Stimulated activated naive CD8-positive, alpha-beta T cell treated with anti-CD3 and anti-CD28 coated beads, Interleukin-15, amount 100 ng/mL, for 72 hours (primary cell): ENCODE data around the gene TRDN.

Experiments
- ATAC-seq: fragments of 150-1000 bp; cut with Tn5 transposase; 2 replicates; pipeline ENCODE4 v1.10.0; 2021; ENCODE audit warnings: mild to moderate bottlenecking, moderate library complexity
- DNase-seq, 2 donors: peaks; one replicate each; pipeline ENCODE4 v3.0.0; 2021 to 2022
- H3K27ac Mint-ChIP-seq, 2 donors: one replicate each; pipeline ENCODE4 v1.8.0; 2022; ENCODE audit warnings: mild to moderate bottlenecking in 2 of 2, mixed read lengths in 2 of 2, moderate library complexity in 2 of 2
- H3K27me3 Mint-ChIP-seq: one replicate; pipeline ENCODE4 v1.8.0; 2022; ENCODE audit warnings: mixed read lengths
- H3K4me1 Mint-ChIP-seq: one replicate; pipeline ENCODE4 v1.8.0; 2022; ENCODE audit warnings: mild to moderate bottlenecking, mixed read lengths
- H3K4me3 Mint-ChIP-seq, 2 donors: one replicate each; pipeline ENCODE4 v1.8.0; 2022; ENCODE audit warnings: mild to moderate bottlenecking in 2 of 2, mixed read lengths in 2 of 2, moderate library complexity in 1 of 2
- H3K9me3 Mint-ChIP-seq, 2 donors: one replicate each; pipeline ENCODE4 v1.8.0; 2022; ENCODE audit warnings: mixed read lengths in 2 of 2

The TRDN gene, protein sequence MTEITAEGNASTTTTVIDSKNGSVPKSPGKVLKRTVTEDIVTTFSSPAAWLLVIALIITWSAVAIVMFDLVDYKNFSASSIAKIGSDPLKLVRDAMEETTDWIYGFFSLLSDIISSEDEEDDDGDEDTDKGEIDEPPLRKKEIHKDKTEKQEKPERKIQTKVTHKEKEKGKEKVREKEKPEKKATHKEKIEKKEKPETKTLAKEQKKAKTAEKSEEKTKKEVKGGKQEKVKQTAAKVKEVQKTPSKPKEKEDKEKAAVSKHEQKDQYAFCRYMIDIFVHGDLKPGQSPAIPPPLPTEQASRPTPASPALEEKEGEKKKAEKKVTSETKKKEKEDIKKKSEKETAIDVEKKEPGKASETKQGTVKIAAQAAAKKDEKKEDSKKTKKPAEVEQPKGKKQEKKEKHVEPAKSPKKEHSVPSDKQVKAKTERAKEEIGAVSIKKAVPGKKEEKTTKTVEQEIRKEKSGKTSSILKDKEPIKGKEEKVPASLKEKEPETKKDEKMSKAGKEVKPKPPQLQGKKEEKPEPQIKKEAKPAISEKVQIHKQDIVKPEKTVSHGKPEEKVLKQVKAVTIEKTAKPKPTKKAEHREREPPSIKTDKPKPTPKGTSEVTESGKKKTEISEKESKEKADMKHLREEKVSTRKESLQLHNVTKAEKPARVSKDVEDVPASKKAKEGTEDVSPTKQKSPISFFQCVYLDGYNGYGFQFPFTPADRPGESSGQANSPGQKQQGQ

GRCh38 chr6:123636782-123637181 is at the start of gene TRDN:
TSS of gene TRDN (minus strand) at chr6:123636950. CDS start at chr6:123636775, 175 bp downstream.
- DNase-seq: no peak
- Mint-ChIP-seq H3K27ac (no peak within 1 kb of the TSS), H3K4me1 (no peaks in the 10 kb centered on the region), H3K4me3 (no peak within 1 kb of the TSS), H3K9me3 (no peaks in the 10 kb centered on the region), H3K27me3 (no peaks in the 10 kb centered on the region)
- ATAC-seq: no peak

GRCh38 chr6:123681957-123682462 is 45.3 kb upstream of the TRDN start:
- DNase-seq (no peak), ATAC-seq (no peak)
- Mint-ChIP-seq H3K27ac (no peak overlapping the region), H3K27me3 (no peaks in the 10 kb centered on the region), H3K9me3 (no peaks in the 10 kb centered on the region), H3K4me1 (no peaks in the 10 kb centered on the region), H3K4me3 (no peak overlapping the region)

DNA sequence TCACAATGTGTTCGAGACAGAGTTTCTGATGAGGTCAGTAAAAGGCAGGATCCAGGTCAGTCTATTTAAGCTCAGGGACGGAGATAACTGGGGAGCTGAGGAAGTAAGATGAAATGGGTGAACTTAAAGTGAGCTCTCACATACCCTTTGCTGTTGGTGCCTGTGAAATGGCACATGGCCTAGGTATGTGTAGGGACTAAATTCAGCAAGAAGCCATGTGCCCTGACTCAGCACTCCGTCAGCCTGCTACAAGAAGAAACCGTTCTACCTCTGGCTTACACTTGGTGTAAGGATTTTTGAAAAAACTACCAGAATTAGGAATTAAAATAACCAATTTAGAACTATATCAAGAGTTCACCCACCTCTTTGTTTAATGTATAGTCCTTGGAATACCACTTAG is 41.1 kb upstream of the TRDN start:
- Mint-ChIP-seq H3K27ac (no peak overlapping the region), H3K9me3 (peaks cover 8 to 14% of the 10 kb centered on the region in 2 donors), H3K4me1 (no peaks in the 10 kb centered on the region), H3K27me3 (no peaks in the 10 kb centered on the region), H3K4me3 (no peak overlapping the region)
- no peak for ATAC-seq
- DNase-seq: no peak

- H3K27ac Mint-ChIP-seq: no peak overlapping the region
- peaks cover 8 to 14% of the 10 kb centered on the region in 2 donors for H3K9me3 Mint-ChIP-seq
- H3K4me1 Mint-ChIP-seq: no peaks in the 10 kb centered on the region
- no peak overlapping the region for H3K4me3 Mint-ChIP-seq
- no peaks in the 10 kb centered on the region for H3K27me3 Mint-ChIP-seq
- ATAC-seq (no peak), DNase-seq (no peak)
These were observed 40.0 kb upstream of the TRDN start for GRCh38 chr6:123676793-123677192.

GRCh38 chr6:123668965-123669591 is 32.3 kb upstream of the TRDN start:
- ATAC-seq (no peak), DNase-seq (no peak)
- Mint-ChIP-seq H3K9me3 (no peaks in the 10 kb centered on the region), H3K27me3 (no peaks in the 10 kb centered on the region), H3K4me3 (no peak overlapping the region), H3K4me1 (no peaks in the 10 kb centered on the region), H3K27ac (no peak overlapping the region)

DNA sequence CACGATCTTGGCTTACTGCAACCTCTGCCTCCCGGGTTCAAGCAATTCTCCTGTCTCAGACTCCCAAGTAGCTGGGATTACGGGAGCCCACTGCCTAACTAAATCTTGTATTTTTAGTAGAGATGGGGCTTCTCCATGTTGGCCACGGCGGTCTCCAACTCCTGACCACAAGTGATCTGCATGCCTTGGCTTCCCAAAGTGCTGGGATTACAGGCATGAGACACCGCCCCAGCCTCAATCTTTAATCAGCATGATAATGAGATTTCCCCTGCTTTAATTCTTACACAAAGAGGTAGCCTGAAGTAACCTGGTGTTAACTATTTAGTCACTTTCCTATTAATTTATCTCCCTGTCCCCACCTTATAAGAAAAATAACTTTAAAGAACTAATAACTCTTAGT is 31.3 kb upstream of the TRDN start:
- Mint-ChIP-seq H3K4me3 (no peak overlapping the region), H3K9me3 (no peaks in the 10 kb centered on the region), H3K27ac (no peak overlapping the region), H3K4me1 (no peaks in the 10 kb centered on the region), H3K27me3 (no peaks in the 10 kb centered on the region)
- no peak for DNase-seq
- no peak for ATAC-seq

- no peaks in the 10 kb centered on the region for H3K27me3 Mint-ChIP-seq
- H3K4me1 Mint-ChIP-seq: no peaks in the 10 kb centered on the region
- no peak for DNase-seq
- ATAC-seq: no peak
- H3K9me3 Mint-ChIP-seq: no peaks in the 10 kb centered on the region
- no peak overlapping the region for H3K4me3 Mint-ChIP-seq
- no peak overlapping the region for H3K27ac Mint-ChIP-seq
These were observed 26.7 kb upstream of the TRDN start for GRCh38 chr6:123663436-123663835.

GRCh38 chr6:123662757-123663156 is 26.0 kb upstream of the TRDN start:
- ATAC-seq: no peak
- Mint-ChIP-seq H3K27me3 (no peaks in the 10 kb centered on the region), H3K9me3 (no peaks in the 10 kb centered on the region), H3K4me3 (no peak overlapping the region), H3K4me1 (no peaks in the 10 kb centered on the region), H3K27ac (no peak overlapping the region)
- DNase-seq: no peak

- Mint-ChIP-seq H3K27ac (no peak overlapping the region), H3K9me3 (no peaks in the 10 kb centered on the region), H3K4me1 (no peaks in the 10 kb centered on the region), H3K27me3 (no peaks in the 10 kb centered on the region), H3K4me3 (no peak overlapping the region)
- DNase-seq (no peak), ATAC-seq (no peak)
These were observed 24.5 kb upstream of the TRDN start for GRCh38 chr6:123661105-123661891.

- DNase-seq (no peak), ATAC-seq (no peak)
- H3K4me3 Mint-ChIP-seq: no peak overlapping the region
- H3K27me3 Mint-ChIP-seq: no peaks in the 10 kb centered on the region
- no peak overlapping the region for H3K27ac Mint-ChIP-seq
- H3K4me1 Mint-ChIP-seq: no peaks in the 10 kb centered on the region
- no peaks in the 10 kb centered on the region for H3K9me3 Mint-ChIP-seq
These were observed 23.4 kb upstream of the TRDN start for GRCh38 chr6:123659960-123660748.

- no peaks in the 10 kb centered on the region for H3K4me1 Mint-ChIP-seq
- no peaks in the 10 kb centered on the region for H3K9me3 Mint-ChIP-seq
These were observed 22.1 kb upstream of the TRDN start for GRCh38 chr6:123658848-123659247.

DNA sequence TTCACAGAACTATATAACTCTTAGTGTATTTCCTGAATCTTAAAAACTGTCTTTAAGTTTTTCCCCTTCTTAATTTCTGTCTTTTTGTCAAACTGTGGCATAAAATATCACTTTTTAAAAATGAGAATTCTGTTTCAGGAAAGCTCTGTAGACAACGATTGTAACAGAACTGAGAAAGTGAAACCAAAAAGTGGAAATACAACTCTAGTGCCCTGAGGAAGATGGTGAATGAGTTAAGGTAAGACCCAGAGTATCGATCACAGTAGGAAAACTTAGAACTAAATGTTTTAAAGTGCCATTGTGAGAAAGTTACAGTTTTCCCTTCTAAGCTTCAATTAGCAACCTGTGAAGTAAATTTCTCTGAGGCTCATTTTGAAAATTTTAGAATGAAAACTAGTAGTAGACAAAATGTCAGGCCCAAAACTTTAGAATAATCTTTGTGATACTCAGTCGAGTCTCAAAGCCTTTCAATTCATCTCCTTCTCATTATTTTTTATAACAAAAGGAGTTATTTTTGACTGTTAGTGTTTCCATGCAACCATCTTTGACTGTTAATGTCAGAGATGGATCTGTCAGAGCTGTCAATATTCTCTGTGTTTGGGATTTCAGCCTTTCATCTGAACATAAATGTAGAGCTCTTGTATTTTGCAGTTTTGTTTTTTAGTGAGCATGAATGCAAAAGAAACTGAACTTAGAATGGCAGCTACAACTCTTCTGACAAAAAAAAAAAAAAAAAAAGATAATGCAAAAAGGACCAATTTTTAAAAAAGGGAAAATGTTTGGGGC is 19.0 kb upstream of the TRDN start:
- no peaks in the 10 kb centered on the region for H3K27me3 Mint-ChIP-seq
- H3K4me1 Mint-ChIP-seq: no peaks in the 10 kb centered on the region
- H3K27ac Mint-ChIP-seq: no peak overlapping the region
- peak overlapping the region in 1 of 2 donors; percentile 25 for H3K4me3 Mint-ChIP-seq
- DNase-seq (no peak), ATAC-seq (no peak)
- H3K9me3 Mint-ChIP-seq: no peaks in the 10 kb centered on the region

More at GRCh38 chr6:123658848-123659247, 22.1 kb upstream of the TRDN start:
- DNase-seq (no peak), ATAC-seq (no peak)
- Mint-ChIP-seq H3K4me3 (no peak overlapping the region), H3K27me3 (no peaks in the 10 kb centered on the region), H3K27ac (no peak overlapping the region)

GRCh38 chr6:123648723-123649122 is 12.0 kb upstream of the TRDN start:
- H3K4me3 Mint-ChIP-seq: no peak overlapping the region
- no peaks in the 10 kb centered on the region for H3K9me3 Mint-ChIP-seq
- no peak for DNase-seq
- no peak for ATAC-seq
- H3K4me1 Mint-ChIP-seq: no peaks in the 10 kb centered on the region
- no peaks in the 10 kb centered on the region for H3K27me3 Mint-ChIP-seq
- H3K27ac Mint-ChIP-seq: no peak overlapping the region

- Mint-ChIP-seq H3K27ac (no peak overlapping the region), H3K4me3 (no peak overlapping the region), H3K9me3 (no peaks in the 10 kb centered on the region), H3K4me1 (no peaks in the 10 kb centered on the region), H3K27me3 (no peaks in the 10 kb centered on the region)
- ATAC-seq (no peak), DNase-seq (no peak)
These were observed 11.3 kb upstream of the TRDN start for GRCh38 chr6:123648020-123648580.
